Epidermal melanocyte (primary cell): ENCODE measurements around the gene PRPF4.
"Not testable (repeated sequence)": the region's sequence is repeated elsewhere in the genome, so short reads cannot be mapped to it uniquely, and the experiment has no call there.

ENCODE experiments used
- DNase-seq: peaks from one replicate; pipeline ENCODE4 v3.0.0; 2011; ENCODE audit warnings: low spot score; ENCODE audit not compliant: insufficient read length

The PRPF4 gene

GRCh38 chr9:113275157-113276131 is at the start of gene PRPF4, which contains the start of gene CDC26:
Gene PRPF4, plus strand, starts transcription at chr9:113275658. Its CDS starts 86 bp downstream, at chr9:113275744.
Gene CDC26, minus strand, starts transcription at chr9:113275572. Its CDS starts 3,065 bp downstream, at chr9:113272507.
- DNase-seq = peak; percentile 92

GRCh38 chr9:113227436-113227835 is 48.0 kb upstream of the PRPF4 start:
- no peak for DNase-seq

GRCh38 chr9:113228130-113228665 is 47.3 kb upstream of the PRPF4 start:
- DNase-seq = no peak

GRCh38 chr9:113231701-113232100 is 43.8 kb upstream of the PRPF4 start:
- no peak for DNase-seq

- not testable (repeated sequence) for DNase-seq
Measured at GRCh38 chr9:113235701-113236255, 39.7 kb upstream of the PRPF4 start.

- DNase-seq = no peak
Measured at GRCh38 chr9:113237026-113237425, 38.4 kb upstream of the PRPF4 start.

- DNase-seq = no peak
Measured at GRCh38 chr9:113238202-113238858, 37.1 kb upstream of the PRPF4 start.

GRCh38 chr9:113238859-113239232 is 36.6 kb upstream of the PRPF4 start:
- no peak for DNase-seq

- DNase-seq = no peak
Measured at GRCh38 chr9:113241161-113241560, 34.3 kb upstream of the PRPF4 start.

- no peak for DNase-seq
Measured at GRCh38 chr9:113244556-113244955, 30.9 kb upstream of the PRPF4 start.

GRCh38 chr9:113245894-113246293 is 29.6 kb upstream of the PRPF4 start:
- DNase-seq = no peak

GRCh38 chr9:113246928-113247327 is 28.5 kb upstream of the PRPF4 start:
- DNase-seq = no peak

GRCh38 chr9:113247640-113248039 is 27.8 kb upstream of the PRPF4 start:
- DNase-seq = no peak

- DNase-seq = not testable (repeated sequence)
Measured at GRCh38 chr9:113249661-113250060, 25.8 kb upstream of the PRPF4 start.

- DNase-seq = no peak
Measured at GRCh38 chr9:113250807-113251206, 24.7 kb upstream of the PRPF4 start.

GRCh38 chr9:113254991-113255390 is 20.5 kb upstream of the PRPF4 start:
- no peak for DNase-seq

GRCh38 chr9:113255438-113255837 is 20.0 kb upstream of the PRPF4 start:
- no peak for DNase-seq

GRCh38 chr9:113257863-113258262 is 17.6 kb upstream of the PRPF4 start:
- DNase-seq = no peak

GRCh38 chr9:113258282-113258681 is 17.2 kb upstream of the PRPF4 start:
- no peak for DNase-seq

- no peak for DNase-seq
Measured at GRCh38 chr9:113261917-113262671, 13.4 kb upstream of the PRPF4 start.

- DNase-seq = no peak
Measured at GRCh38 chr9:113266174-113266573, 9.3 kb upstream of the PRPF4 start.
